Glomerular endothelial cell (primary cell): ENCODE results near the gene TM9SF2. TPM values are rescaled to one million over a fixed set of nuclear protein-coding genes. Genes with fewer than 3 reads are reported as not detected.
"Not testable (repeated sequence)": the region's sequence is repeated elsewhere in the genome, so short reads cannot be mapped to it uniquely, and the experiment has no call there.

Source experiments
- DNase-seq: peaks from one replicate; pipeline ENCODE4 v3.0.0-alpha.2; 2011; ENCODE audit warnings: low read depth, low spot score; ENCODE audit errors: extremely low read depth
- total RNA-seq: library from RNA; depleted of rRNA; stranded (reverse); fragments of >200 nt; gene quantifications from 2 replicates; pipeline ENCODE4 v1.2.3, GENCODE V29; 2015

The TM9SF2 gene
- total RNA-seq, 1 donor from 2014 or later = 112 TPM

DNA sequence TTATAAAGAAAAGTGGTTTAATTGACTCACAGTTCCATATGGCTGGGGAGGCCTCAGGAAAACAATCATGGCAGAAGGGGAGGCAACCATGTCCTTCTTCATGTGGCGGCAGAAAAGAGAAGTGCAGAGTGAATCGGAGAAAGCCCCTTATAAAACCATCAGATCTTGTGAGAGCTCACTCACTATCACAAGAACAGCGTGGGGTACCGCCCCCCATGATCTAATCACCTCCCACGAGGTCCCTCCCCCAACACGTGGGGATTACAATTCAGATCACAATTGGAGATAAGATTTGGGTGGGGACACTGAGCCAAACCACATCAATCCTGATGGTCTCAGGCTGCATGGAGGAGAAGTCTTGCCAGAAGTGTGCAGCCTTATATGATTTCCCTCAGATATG is 26.0 kb downstream of the TM9SF2 start:
- DNase-seq = no peak

DNA sequence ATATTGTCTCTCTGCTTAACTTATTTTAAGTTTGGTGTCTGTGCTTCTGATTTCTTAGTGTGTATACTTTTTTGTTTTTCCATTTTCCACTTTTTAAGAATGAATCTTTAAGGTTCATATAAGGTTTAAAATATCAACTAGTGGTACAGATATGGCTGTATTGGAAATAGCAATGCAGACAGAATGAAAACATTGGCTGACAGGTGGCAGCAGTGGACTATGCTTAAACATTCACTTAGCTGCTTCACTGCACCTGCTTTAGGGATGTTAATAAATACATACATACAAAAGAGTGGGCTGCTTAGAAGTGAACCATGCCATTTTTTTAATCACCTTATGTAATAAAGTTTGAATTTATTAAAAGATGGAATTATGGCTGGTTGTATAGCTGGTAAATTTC is 27.3 kb downstream of the TM9SF2 start:
- no peak for DNase-seq

DNA sequence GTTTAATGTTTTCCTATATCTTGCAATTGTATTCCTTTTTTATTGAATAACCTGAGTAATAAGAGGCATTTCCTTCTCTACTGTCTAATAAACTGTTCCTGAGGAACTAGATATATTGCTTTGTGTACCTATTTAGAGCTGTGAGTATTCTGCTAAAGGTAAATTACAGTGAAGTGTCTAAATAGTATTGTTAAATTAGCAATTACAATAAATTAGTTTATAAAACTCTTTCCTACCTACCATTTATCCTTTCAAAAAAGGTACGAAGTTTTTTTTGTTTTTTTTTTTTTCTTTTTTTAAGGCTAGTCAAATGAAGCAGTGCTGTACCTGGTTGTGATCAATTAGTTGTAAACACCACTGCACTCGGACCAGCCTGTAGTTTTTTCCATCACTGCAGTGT is 34.8 kb downstream of the TM9SF2 start:
- DNase-seq = no peak

GRCh38 chr13:99540530-99540929 is 39.3 kb downstream of the TM9SF2 start:
- no peak for DNase-seq

DNA sequence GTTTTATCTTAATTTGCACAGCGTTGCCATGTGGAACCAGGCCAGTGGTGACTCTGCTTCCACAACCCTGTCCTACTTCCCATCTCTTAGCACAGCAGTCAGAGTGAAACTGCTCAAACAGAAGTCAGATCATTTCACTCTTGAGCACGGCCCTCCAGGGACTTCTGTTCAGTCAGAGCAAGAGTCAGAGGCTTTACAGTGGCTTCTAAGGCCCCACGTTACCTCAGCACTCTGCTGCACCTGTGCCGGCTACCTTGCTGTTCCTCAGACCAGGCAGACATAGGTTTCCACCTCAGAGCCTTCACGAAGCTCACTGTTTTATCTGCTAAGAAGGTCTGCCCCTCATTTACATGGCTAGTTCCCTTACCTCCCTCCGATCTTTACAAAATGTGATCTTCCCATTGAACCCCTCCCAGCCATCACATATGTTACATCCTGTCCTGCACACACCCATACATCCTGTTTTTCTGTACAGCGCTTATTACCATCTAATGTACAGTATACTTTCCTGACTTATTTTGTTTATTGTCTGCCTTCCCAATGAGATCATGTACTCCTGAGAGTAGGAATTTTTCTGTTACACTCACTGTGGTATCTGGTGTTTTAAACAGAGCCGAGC is 41.6 kb downstream of the TM9SF2 start:
- no peak for DNase-seq

- DNase-seq = no peak
These were observed 44.1 kb downstream of the TM9SF2 start for GRCh38 chr13:99545361-99545760.

- no peak for DNase-seq
These were observed 44.7 kb downstream of the TM9SF2 start for GRCh38 chr13:99545979-99546378.

- DNase-seq = no peak
These were observed 45.6 kb downstream of the TM9SF2 start for GRCh38 chr13:99546878-99547277.

GRCh38 chr13:99548448-99548847 is 47.2 kb downstream of the TM9SF2 start:
- no peak for DNase-seq

- no peak for DNase-seq
These were observed 51.8 kb downstream of the TM9SF2 start for GRCh38 chr13:99553033-99553432.

GRCh38 chr13:99555149-99555548 is 53.9 kb downstream of the TM9SF2 start:
- DNase-seq = no peak

DNA sequence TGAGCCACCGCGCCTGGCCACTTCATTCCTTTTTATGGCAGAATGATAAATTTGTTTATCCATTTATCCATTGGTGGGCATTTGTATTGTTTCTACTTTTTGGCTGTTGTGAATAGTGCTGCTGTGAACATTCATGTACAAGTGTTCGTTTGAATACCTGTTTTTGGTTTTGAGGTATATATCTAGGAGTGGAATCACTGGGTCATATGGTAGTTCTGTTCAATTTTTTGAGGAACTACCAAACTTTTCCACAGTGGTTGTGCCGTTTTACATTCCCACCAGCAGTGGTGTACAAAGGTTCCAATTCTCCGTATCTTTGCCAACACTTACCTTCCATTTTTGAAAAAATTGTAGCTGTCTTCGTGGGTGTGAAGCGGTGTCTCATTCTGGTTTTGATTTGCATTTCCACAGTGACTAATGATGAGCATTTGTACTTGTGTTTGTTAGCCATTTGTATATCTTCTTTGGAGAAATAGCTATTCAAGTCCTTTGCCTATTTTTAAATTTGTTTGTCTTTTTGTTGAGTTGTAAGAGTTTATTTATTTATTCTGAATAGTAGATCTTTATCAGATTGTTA is 55.7 kb downstream of the TM9SF2 start:
- DNase-seq = no peak

- DNase-seq = no peak
These were observed 57.4 kb downstream of the TM9SF2 start for GRCh38 chr13:99558570-99559180.

DNA sequence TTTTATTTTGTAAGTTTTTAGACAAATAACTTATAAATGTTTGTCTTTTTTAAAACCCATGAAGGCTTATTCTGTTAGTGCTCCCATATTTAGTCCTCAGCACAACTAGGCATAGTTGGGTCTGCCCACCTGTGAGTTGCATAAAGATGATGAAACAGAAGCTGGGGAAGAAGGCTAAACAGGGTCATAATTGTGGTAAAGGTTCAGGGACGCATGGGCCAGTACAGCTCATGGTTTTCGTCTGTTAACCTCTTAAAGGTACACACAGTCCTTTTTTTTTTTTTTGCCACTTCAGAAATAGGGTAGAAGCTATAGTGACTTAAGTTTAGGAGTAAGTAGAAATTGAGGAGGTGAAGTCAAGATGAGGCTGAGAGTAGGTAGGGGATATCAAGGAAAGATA is 58.3 kb downstream of the TM9SF2 start:
- DNase-seq = no peak

DNA sequence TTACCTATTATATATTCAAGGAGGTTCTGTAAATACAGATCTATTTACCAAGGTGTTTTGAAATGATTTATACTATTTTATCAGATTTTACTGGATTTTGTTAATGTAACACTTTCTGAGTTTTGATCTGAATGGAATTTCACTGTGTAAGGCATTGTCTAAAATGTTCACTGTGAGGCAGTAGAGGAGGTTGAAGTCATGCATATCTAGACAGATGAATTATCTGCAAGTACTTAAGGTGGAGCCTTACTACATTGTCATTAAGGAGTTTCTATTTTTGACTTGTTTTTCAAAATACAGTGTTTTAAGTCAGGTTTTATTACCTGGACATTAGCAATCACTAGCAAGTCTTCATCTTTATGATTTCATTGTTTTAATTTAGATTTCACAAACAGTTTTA is 62.1 kb downstream of the TM9SF2 start:
- no peak for DNase-seq

GRCh38 chr13:99564386-99564785 is 63.1 kb downstream of the TM9SF2 start:
- DNase-seq = no peak

DNA sequence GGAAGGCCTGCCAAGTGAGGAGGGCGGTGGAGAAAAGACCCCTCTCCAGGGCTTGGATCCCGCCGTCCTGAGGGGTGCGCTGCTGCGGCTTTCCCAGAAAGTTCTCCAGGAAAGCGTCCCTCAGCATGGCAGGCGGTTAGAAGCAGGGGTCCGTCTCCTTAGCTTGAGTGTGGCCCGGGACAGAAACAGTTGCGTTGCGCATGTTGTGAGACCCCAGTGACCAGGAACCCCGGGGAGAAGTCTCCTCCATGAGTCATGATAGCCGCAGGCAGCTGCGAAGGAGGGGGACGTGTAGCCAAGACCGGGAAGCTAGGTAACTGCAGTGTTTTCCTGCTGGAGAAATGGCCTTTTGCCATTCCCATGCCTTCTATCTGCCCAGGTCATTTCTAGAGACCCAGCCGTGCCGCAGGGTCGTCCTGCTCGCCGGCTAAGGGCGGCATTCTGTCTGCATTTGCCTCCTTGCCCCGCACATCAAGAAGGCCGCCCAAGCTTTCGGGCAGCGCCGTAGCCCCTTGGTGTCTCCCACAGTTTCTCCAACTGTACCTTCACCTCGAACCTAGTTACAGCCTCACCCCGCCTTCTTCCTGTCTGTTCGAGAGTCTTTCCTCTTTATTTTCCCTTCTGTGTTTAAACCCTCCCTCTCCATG is 64.3 kb downstream of the TM9SF2 start:
- DNase-seq = no peak

- DNase-seq = no peak
These were observed 65.1 kb downstream of the TM9SF2 start for GRCh38 chr13:99566125-99567083.

- DNase-seq = not testable (repeated sequence)
These were observed 67.6 kb downstream of the TM9SF2 start for GRCh38 chr13:99568901-99569300.

GRCh38 chr13:99572131-99572530 is 70.9 kb downstream of the TM9SF2 start:
- DNase-seq = no peak

GRCh38 chr13:99572921-99573320 is 71.6 kb downstream of the TM9SF2 start:
- DNase-seq = no peak
